GM19099 (cell line): ENCODE data around the gene E2F4.

Experiments used
- POLR2A ChIP-seq: IDR thresholded peaks from 3 replicates; pipeline ENCODE4 v1.6.1; 2011; ENCODE audit warnings: low read depth; ENCODE audit not compliant: insufficient read length; ENCODE audit errors: extremely low read depth

Gene E2F4

GRCh38 chr16:67191995-67192681, at the start of gene E2F4:
E2F4 (plus strand) TSS chr16:67192155; CDS start chr16:67192228, 73 bp downstream.
- peak; percentile 86 for TF ChIP-seq POLR2A

- TF ChIP-seq POLR2A: no peak
These were observed 49.6 kb upstream of the E2F4 start for GRCh38 chr16:67142342-67142741.

- no peak for TF ChIP-seq POLR2A
These were observed 47.0 kb upstream of the E2F4 start for GRCh38 chr16:67144943-67145342.

GRCh38 chr16:67145746-67146145, 46.2 kb upstream of the E2F4 start:
- no peak for TF ChIP-seq POLR2A

- no peak for TF ChIP-seq POLR2A
These were observed 45.2 kb upstream of the E2F4 start for GRCh38 chr16:67146523-67147357.

- no peak for TF ChIP-seq POLR2A
These were observed 44.4 kb upstream of the E2F4 start for GRCh38 chr16:67147437-67148140.

- no peak for TF ChIP-seq POLR2A
These were observed 43.7 kb upstream of the E2F4 start for GRCh38 chr16:67148221-67148620.

- TF ChIP-seq POLR2A: no peak
These were observed 43.2 kb upstream of the E2F4 start for GRCh38 chr16:67148656-67149275.

GRCh38 chr16:67149276-67150046, 42.5 kb upstream of the E2F4 start:
- TF ChIP-seq POLR2A: no peak

GRCh38 chr16:67150047-67150832, 41.7 kb upstream of the E2F4 start:
- no peak for TF ChIP-seq POLR2A

- peak; percentile 57 for TF ChIP-seq POLR2A
These were observed 41.0 kb upstream of the E2F4 start, which contains the start of gene B3GNT9 for GRCh38 chr16:67150833-67151396. B3GNT9 (minus strand) TSS chr16:67150998; CDS start chr16:67150485, 513 bp downstream.

- no peak for TF ChIP-seq POLR2A
These were observed 40.4 kb upstream of the E2F4 start for GRCh38 chr16:67151431-67152097.

- no peak for TF ChIP-seq POLR2A
These were observed 37.2 kb upstream of the E2F4 start for GRCh38 chr16:67154578-67155294.
